ENCODE results near the gene C3orf80.
"Not testable (repeated sequence)": the region's sequence is repeated elsewhere in the genome, so short reads cannot be mapped to it uniquely, and the experiment has no call there.

Gene C3orf80

GRCh38 chr3:160225176-160226025, at the start of gene C3orf80:
C3orf80 (plus strand) TSS chr3:160225422; CDS start chr3:160225636, 214 bp downstream.
- DNase-seq: no peak

GRCh38 chr3:160176923-160177322, 48.3 kb upstream of the C3orf80 start:
- DNase-seq: no peak

GRCh38 chr3:160178661-160179060, 46.6 kb upstream of the C3orf80 start:
- not testable (repeated sequence) for DNase-seq

- DNase-seq: not testable (repeated sequence)
Observed at GRCh38 chr3:160179403-160179802, 45.8 kb upstream of the C3orf80 start.

DNA sequence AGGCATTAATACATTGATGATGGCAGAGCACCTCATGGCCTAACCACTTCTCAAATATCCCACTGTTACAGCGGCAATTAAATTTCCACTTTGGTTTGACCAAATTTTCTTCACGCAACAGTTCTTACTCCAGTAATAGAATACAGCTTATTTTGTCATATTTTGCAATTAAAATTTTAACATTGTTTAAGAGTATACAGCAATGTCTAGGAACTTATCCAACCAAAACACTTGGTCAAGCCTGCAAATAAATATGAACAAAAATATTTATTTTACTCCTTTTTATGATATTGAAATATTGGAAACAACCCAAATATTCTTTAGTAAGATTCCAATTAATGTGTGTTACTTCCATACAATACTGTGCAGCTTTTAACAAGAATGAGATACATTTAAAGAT, 45.3 kb upstream of the C3orf80 start:
- DNase-seq: no peak

GRCh38 chr3:160180581-160181216, 44.5 kb upstream of the C3orf80 start:
- DNase-seq: no peak

- DNase-seq: no peak
Observed at GRCh38 chr3:160183345-160184076, 41.7 kb upstream of the C3orf80 start.

GRCh38 chr3:160184655-160185054, 40.6 kb upstream of the C3orf80 start:
- no peak for DNase-seq

DNA sequence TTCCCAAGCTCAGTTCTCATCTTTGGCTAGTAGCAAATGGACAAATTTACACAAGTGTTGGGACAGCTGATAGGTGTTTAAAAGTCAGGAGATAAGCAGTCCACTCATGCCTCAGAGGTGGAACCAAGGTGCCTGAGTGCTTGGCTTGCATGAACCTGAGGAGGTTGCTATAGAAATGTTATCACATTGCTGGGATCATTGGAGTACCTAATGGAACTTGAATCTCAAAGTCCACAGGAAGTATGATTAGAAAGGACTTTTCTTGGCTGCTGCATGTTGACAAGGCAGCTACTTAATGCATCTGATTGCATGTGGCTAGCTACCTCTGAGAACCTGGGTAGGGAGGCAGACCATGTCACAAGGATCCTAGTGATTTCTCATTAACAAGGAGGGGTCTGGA, 39.5 kb upstream of the C3orf80 start:
- no peak for DNase-seq

- no peak for DNase-seq
Observed at GRCh38 chr3:160187288-160187687, 37.9 kb upstream of the C3orf80 start.

GRCh38 chr3:160192310-160193029, 32.8 kb upstream of the C3orf80 start:
- DNase-seq: no peak

GRCh38 chr3:160193644-160194192, 31.5 kb upstream of the C3orf80 start:
- no peak for DNase-seq

DNA sequence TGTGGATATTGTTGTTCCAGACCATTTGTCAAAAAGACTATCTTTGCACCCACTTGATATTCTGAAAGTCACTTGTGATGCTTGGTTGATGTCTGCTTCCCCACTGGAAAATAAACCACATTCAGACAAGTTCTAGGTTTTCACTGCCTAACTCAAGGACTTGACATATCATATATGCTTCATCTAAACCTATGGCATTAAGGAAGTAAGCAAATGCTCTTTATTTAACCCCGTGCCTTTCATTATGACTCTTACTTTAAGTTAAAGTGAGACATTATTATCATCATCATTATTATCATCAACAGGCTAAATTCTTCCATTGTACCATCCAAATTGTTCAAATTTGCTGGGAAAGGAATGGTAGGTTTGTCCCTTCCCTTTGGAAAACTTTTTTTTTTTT, 30.8 kb upstream of the C3orf80 start:
- no peak for DNase-seq

- no peak for DNase-seq
Observed at GRCh38 chr3:160195106-160195505, 30.1 kb upstream of the C3orf80 start.

GRCh38 chr3:160196511-160197104, 28.6 kb upstream of the C3orf80 start:
- DNase-seq: no peak

GRCh38 chr3:160199108-160199507, 26.1 kb upstream of the C3orf80 start:
- no peak for DNase-seq

DNA sequence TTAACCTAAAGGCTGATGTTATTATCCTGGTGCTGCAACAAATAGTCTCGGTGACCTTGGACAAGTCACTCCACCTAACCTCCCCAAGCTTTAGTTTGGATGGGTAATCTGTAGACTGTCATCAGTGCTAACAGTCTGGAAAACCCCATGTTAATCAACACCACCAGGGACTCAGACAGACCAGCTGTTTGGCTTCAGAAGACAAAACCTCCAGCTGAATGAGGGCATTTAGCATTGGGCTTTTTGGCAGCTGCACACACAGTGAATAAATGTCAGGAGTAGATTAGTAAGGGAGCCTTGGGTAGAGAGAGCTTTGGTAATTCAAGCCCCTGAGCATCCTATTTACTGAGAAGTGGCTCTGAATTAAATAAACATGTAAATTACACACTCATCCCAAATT, 24.9 kb upstream of the C3orf80 start:
- no peak for DNase-seq

GRCh38 chr3:160204396-160205011, 20.7 kb upstream of the C3orf80 start:
- DNase-seq: not testable (repeated sequence)

DNA sequence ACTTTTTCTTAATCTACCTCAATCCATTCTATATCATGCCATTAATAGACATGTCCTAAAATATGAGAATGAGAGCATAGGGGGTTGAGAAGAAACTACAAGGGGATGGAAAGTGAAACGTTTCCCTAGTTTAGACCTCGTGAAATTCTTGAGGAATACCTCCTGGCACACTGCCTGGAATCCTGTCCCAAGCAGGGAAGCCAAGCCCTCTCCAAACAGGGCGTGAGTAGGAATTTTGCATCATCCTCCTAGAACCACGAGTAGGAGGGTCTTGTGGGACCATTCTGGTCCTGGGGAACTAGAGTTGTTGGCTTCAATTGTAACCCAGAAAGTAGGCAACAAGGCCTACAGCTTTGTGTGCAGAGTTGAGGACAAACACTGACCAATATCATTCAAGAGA, 19.6 kb upstream of the C3orf80 start:
- DNase-seq: no peak

GRCh38 chr3:160210341-160210740, 14.9 kb upstream of the C3orf80 start:
- no peak for DNase-seq

- DNase-seq: no peak
Observed at GRCh38 chr3:160210799-160211221, 14.4 kb upstream of the C3orf80 start.

DNA sequence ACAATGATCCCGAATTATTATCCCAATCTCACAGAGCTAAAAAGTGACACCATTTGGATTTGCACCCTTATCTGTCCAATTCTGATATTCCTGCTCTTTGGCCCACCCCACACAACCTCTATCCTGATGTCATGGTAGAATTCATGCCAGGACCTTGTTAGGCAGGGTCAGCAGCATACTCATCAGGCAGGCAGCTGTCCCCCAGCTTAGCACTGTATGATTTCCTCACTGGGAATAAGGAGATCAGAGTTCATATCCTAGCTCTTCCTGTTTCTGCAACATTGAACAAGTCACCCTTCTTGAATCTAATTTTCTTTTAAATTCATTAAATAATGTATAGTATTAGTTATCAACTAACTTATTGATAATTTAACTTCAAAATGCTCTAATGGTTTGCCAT, 12.0 kb upstream of the C3orf80 start:
- no peak for DNase-seq
